Esophagus (tissue), 2 donors: ENCODE results near the gene NUDT2. TPM values are rescaled to one million over a fixed set of nuclear protein-coding genes. Genes with fewer than 3 reads are reported as not detected.
"Not testable (repeated sequence)": the region's sequence is repeated elsewhere in the genome, so short reads cannot be mapped to it uniquely, and the experiment has no call there.

Experiments used
- H3K27ac ChIP-seq, 2 donors: one replicate each; pipeline ENCODE4 v1.5.1; 2013; ENCODE audit warnings: low read depth in 2 of 2, mild to moderate bottlenecking in 2 of 2, inconsistent platforms in 1 of 2, low read length in 1 of 2, moderate library complexity in 1 of 2
- H3K27me3 ChIP-seq, 2 donors: one replicate each; pipeline ENCODE4 v1.6.1; 2013; ENCODE audit warnings: low read length in 2 of 2, control low read depth in 1 of 2, mild to moderate bottlenecking in 1 of 2; ENCODE audit not compliant: insufficient read depth in 2 of 2, control insufficient read depth in 1 of 2
- H3K36me3 ChIP-seq, 2 donors: one replicate each; pipeline ENCODE4 v1.6.1; 2013; ENCODE audit warnings: low read length in 1 of 2; ENCODE audit not compliant: control insufficient read depth in 2 of 2, insufficient read depth in 2 of 2
- H3K4me1 ChIP-seq, 2 donors: one replicate each; pipeline ENCODE4 v1.6.1; 2013; ENCODE audit warnings: low read length in 1 of 2; ENCODE audit not compliant: control insufficient read depth in 2 of 2, insufficient read depth in 2 of 2
- H3K4me3 ChIP-seq, 2 donors: one replicate each; pipeline ENCODE4 v1.5.1; 2013; ENCODE audit warnings: low read length in 2 of 2, mild to moderate bottlenecking in 2 of 2, low read depth in 1 of 2, moderate library complexity in 1 of 2
- H3K9me3 ChIP-seq, 2 donors: one replicate each; pipeline ENCODE4 v1.6.1; 2013; ENCODE audit warnings: mild to moderate bottlenecking in 2 of 2, low read depth in 1 of 2, low read length in 1 of 2, moderate library complexity in 1 of 2; ENCODE audit not compliant: control insufficient read depth in 2 of 2, insufficient read depth in 1 of 2
- WGBS, 2 donors: extraction: QIAGEN DNeasy Blood & Tissue Kit; methylation state at CpG; one replicate each; pipeline ENCODE4 v1.1.7; 2013; 5-methylcytosine and 5-hydroxymethylcytosine counted together
- polyA plus RNA-seq, 2 donors: library from polyadenylated mRNA; stranded (reverse); fragments of 200-250 nt; gene quantifications; one replicate each; pipeline ENCODE4 v1.2.3, GENCODE V29; 2013
- donor health status: healthy with polysubstance abuse.
- donor health status: Bipolar disorder and iron deficiency.

The NUDT2 gene
- 10 to 100 TPM; 17.3 to 35.2 TPM for polyA plus RNA-seq

DNA sequence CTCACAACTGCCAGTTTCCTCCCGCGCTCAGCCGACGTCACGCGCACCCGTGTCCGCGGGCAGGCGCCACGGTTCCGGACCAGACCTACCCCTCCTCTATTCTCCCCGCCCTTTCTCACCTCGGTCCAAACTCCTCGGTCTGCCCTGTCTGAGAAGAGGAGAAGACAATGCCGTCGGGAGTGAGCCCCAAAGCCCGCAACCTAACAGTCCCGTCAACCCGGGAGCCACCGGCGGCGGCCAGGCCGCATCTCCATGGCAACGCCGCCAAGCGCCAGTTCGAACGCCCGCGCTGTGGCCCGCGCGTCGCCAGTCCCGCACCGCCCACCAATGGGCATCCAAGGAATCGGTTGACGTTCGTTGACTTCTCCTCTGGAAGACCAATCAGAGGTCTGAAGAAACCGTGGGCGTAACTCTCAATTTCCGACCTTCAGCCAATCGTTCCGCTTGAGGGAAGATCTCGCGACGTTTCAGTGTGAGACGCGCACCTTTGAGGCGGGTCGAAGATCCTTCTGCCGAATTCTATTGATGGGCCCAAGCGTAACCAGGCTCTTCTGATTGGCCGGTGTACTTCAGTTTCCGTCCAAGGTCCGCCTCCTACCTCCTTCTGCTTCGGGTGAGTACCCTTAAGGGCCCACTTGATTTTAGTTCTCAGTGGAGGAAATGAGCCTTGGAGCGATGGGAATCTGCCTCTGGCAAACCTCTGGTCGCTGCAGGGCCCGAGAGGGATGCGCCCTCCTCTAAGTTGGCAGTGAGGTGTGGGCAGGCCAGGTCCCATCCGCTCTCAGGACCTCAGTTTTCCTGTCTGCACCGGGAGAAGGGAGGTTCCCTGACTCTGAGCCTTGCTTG, at the start of gene NUDT2, which contains the start of gene KIF24:
TSS of gene NUDT2 (plus strand) at position 583 of the 846 bp plus-strand sequence. CDS start 9,471 bp downstream, outside the sequence.
TSS of gene KIF24 (minus strand) at position 282 of the 846 bp plus-strand sequence. CDS start 17,922 bp downstream, outside the sequence.
- Histone ChIP-seq H3K9me3 (no peaks in the 10 kb centered on the region), H3K36me3 (no peaks in the 10 kb centered on the region), H3K27me3 (no peaks in the 10 kb centered on the region), H3K4me3 (peak within 1 kb of the TSS; percentile 75 to 93), H3K4me1 (no peaks in the 10 kb centered on the region), H3K27ac (peak within 1 kb of the TSS; percentile 95 to 98)
- 0 to 1% methylated on average over 50 to 64 of the region's 64 CpGs for WGBS, 2 donors

DNA sequence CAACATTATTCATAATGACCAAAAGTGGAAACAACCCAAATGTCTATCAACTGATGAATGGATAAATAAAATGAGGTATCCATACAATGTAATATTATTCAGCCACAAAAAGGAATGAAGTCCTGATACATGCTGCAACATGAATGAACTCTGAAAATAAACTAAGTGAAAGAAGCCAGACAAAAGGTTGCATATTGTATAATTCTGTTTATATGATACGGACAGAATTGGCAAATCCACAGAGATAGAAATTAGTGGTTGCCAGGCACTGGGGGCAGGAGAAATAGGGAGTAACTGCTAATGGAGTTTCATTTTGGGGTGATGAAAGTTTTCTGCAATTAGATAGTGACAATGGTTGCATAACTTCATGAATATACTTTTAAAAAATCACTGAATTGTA, 47.3 kb upstream of the NUDT2 start:
- 35 to 57% methylated on average over 1 of the region's 1 CpG for WGBS, 2 donors

DNA sequence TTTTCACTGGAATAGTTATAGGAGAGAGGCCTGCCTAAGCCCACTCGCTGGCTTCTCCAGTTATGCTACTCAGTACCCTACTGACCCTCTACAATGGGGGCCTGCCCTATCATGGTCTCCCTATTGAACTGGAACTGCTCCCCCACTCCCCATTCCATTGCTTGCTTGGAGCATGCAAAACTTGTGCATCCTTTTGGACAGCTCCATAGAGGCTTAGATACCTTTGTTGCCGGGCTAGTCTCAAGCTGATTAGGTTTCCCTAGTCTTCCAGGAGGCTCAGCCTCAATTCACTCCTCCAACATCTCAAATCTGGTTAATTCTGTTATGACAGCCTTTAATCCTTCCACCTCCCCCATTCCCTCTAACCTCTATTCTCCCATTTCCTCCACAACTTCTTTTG, 40.2 kb upstream of the NUDT2 start:
- H3K36me3 ChIP-seq, result no peaks in the 10 kb centered on the region
- no peak overlapping the region for H3K4me3 ChIP-seq
- H3K27ac ChIP-seq, result no peak overlapping the region
- H3K4me1 ChIP-seq, result no peaks in the 10 kb centered on the region
- H3K27me3 ChIP-seq, result no peaks in the 10 kb centered on the region
- no peaks in the 10 kb centered on the region for H3K9me3 ChIP-seq
- 84 to 86% methylated on average over 2 of the region's 2 CpGs for WGBS, 2 donors

More for the DNA sequence above, 47.3 kb upstream of the NUDT2 start:
- Histone ChIP-seq H3K27me3 (no peaks in the 10 kb centered on the region), H3K27ac (no peak overlapping the region), H3K4me1 (no peaks in the 10 kb centered on the region), H3K9me3 (no peaks in the 10 kb centered on the region), H3K36me3 (no peaks in the 10 kb centered on the region), H3K4me3 (no peak overlapping the region)

DNA sequence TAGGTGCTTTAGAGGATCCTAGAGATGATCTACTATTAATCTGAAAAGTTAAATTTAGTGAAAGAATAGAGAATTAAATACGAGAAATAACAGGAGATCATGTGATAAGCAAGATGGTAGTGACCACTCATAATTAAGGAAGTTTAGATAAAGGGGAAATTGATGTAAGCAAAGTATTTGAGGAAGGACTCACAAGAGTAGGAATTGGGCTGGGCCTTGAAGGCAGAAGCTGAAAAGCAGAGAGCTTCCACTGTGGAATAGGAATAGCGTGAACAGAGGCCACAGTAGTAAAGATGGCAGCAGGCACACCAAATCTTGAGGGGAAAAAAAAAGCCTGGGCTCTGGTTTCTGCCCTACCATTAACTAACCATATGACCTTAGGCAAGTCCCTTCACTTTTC, 38.3 kb upstream of the NUDT2 start:
- WGBS, 2 donors, result 83 to 90% methylated on average over 2 of the region's 2 CpGs

DNA sequence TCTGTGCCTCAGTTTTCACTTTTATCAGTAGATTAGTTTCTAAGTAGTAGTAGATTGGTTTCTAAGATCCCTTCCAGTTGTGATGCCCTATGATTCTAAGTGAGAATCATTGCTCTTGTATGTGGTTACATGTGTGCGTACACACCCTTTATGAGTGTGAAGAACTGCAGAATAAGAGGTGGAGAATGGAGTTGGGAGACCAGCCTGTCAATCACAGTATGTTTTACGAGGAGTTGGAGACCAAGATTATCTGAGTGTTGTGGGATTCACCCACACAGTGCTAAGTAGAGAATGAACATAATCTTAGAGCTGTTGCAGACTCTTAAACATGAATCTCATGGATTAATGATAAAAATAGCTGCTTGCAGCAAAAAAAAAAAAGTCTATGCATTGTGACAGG, 37.9 kb upstream of the NUDT2 start:
- H3K9me3 ChIP-seq, result no peaks in the 10 kb centered on the region
- no peak overlapping the region for H3K27ac ChIP-seq
- 94 to 95% methylated on average over 2 of the region's 2 CpGs for WGBS, 2 donors
- no peak overlapping the region for H3K4me3 ChIP-seq
- H3K27me3 ChIP-seq, result no peaks in the 10 kb centered on the region
- H3K36me3 ChIP-seq, result no peaks in the 10 kb centered on the region
- no peaks in the 10 kb centered on the region for H3K4me1 ChIP-seq

More for the DNA sequence above, 38.3 kb upstream of the NUDT2 start:
- Histone ChIP-seq H3K36me3 (no peaks in the 10 kb centered on the region), H3K4me3 (no peak overlapping the region), H3K4me1 (no peaks in the 10 kb centered on the region), H3K27me3 (no peaks in the 10 kb centered on the region), H3K9me3 (no peaks in the 10 kb centered on the region), H3K27ac (no peak overlapping the region)

DNA sequence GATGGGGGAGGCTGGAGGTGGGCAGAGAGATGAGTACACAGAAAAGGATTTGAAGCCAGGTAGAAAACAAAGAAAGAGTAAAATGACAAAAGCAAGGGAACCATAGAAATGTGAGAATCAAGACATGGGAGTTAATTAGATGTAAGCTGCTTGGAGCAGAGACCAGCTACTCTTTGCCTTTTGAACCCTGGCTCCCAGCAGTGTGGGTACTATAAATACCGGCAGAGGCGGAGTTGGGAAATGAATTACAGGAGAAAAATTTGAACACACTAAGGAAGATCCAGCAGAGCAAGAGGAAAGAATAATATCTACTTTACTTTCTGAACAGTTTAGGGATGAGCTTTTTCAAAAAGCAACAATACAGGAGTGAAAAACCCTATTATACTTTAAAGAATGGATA, 36.8 kb upstream of the NUDT2 start:
- no peaks in the 10 kb centered on the region for H3K9me3 ChIP-seq
- WGBS, 2 donors, result 69 to 72% methylated on average over 2 of the region's 2 CpGs
- no peaks in the 10 kb centered on the region for H3K36me3 ChIP-seq
- no peak overlapping the region for H3K4me3 ChIP-seq
- no peaks in the 10 kb centered on the region for H3K4me1 ChIP-seq
- no peak overlapping the region for H3K27ac ChIP-seq
- no peaks in the 10 kb centered on the region for H3K27me3 ChIP-seq

DNA sequence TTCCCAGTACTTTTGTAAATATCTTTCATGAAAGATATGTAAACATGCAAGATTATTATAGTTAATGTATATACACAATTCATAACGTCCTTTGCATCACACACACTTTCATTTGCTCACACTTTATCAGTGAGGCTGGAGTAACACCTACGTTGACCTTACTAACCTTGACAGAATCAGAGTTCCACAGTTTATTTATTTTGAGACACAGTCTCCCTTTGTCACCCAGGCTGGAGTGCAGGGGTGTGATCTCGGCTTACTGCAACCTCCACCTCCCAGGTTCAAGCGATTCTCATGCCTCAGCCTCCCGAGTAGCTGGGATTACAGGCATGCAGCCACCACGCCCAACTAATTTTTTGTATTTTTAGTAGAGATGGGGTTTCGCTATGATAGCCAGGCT, 28.3 kb upstream of the NUDT2 start:
- H3K27me3 ChIP-seq, H3K27ac ChIP-seq, H3K4me1 ChIP-seq, H3K36me3 ChIP-seq, H3K4me3 ChIP-seq, H3K9me3 ChIP-seq: not testable (repeated sequence)
- WGBS, 2 donors, result 81 to 88% methylated on average over 7 of the region's 7 CpGs

DNA sequence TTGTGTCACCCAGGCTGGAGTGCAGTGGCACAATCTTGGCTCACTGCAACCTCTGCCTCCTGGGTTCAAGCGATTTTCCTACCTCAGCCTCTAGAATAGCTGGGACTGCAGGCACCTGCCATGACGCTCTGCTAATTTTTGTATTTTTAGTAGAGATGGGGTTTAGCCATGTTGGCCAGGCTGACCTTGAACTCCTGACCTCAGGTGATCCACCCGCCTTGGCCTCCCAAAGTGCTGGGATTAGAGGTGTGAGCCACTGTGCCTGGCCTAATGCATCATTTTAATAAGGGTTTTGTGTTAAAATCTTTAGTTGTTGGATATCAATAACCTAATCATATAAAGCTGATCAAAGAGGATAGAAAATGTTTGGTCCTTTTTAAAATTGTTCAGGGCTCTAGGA, 21.1 kb upstream of the NUDT2 start:
- not testable (repeated sequence) for H3K4me3 ChIP-seq, H3K9me3 ChIP-seq
- WGBS, 2 donors, result 97% methylated on average over 3 of the region's 3 CpGs

DNA sequence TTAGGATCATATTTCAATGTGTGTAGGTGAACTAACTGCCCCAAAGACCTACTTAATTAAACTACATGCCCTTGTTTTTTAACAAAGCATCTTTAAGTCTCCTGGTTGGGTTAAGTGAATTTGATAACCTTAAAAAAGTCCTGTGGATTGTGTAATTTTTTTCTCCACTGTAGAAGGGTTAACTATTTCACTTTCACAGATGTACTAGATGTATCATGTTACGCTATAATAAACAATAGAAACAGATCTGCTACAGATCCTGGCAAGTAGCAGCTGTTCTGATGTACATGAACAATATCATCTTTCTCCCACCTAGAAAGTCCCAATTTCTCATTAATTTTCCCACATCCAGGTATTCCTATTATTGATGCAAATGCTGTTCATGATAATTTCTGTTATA, 19.2 kb upstream of the NUDT2 start:
- H3K27me3 ChIP-seq, result no peaks in the 10 kb centered on the region
- no peak overlapping the region for H3K27ac ChIP-seq
- no peak overlapping the region for H3K4me3 ChIP-seq
- no peaks in the 10 kb centered on the region for H3K36me3 ChIP-seq
- H3K9me3 ChIP-seq, result no peaks in the 10 kb centered on the region
- 85 to 97% methylated on average over 1 of the region's 1 CpG for WGBS, 2 donors
- no peaks in the 10 kb centered on the region for H3K4me1 ChIP-seq

More for the DNA sequence above, 21.1 kb upstream of the NUDT2 start:
- H3K4me1 ChIP-seq, H3K36me3 ChIP-seq, H3K27me3 ChIP-seq, H3K27ac ChIP-seq: not testable (repeated sequence)
